ENCODE data around the gene CXCL12.

CXCL12 gene

DNA sequence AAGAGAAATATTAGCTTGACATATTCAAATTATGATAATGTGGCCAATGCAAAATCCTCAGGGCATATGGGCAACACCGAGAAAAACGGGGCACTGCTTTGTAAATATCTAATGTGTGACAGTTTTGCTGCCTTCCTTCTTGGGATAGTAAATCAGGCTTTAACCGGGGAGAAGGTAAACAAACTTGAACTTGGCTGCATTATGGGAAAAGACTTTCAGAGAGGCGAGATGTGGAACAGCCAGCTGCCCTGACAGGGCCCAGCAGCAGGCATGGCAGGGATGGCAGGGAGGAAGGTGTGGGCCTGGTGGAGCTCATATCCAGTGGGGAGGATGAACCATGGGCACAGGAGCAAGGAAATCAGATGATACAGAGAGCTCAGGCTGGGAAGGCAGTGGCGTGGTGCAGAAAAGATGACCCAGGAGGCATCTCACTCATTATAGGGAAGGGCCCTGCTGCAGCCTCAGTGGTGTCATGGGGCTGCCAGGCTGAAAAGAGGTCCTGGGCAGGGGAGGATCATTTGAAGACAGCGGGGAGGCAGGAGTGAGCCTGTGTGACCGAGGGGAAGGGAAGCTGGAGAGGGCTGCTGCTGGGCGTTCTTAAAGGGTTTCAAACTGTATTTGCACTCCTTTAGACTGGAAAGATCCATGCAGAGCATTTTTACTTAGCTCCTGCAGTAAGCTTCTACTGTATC, 26.7 kb downstream of the CXCL12 start:
- no peak for ATAC-seq
- TF ChIP-seq ZFP30 (CRISPR knock-in tag; IDR thresholded peaks at IDR 0.05): no peak
- no peak for TF ChIP-seq CSRNP3 (CRISPR knock-in tag; IDR thresholded peaks at IDR 0.05)
- TF ChIP-seq, protein P1, sequence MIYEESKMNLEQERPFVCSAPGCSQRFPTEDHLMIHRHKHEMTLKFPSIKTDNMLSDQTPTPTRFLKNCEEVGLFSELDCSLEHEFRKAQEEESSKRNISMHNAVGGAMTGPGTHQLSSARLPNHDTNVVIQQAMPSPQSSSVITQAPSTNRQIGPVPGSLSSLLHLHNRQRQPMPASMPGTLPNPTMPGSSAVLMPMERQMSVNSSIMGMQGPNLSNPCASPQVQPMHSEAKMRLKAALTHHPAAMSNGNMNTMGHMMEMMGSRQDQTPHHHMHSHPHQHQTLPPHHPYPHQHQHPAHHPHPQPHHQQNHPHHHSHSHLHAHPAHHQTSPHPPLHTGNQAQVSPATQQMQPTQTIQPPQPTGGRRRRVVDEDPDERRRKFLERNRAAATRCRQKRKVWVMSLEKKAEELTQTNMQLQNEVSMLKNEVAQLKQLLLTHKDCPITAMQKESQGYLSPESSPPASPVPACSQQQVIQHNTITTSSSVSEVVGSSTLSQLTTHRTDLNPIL (CRISPR knock-in tag; IDR thresholded peaks at IDR 0.05; ENCODE audit: low read depth): no peak
- TF ChIP-seq, protein P2, sequence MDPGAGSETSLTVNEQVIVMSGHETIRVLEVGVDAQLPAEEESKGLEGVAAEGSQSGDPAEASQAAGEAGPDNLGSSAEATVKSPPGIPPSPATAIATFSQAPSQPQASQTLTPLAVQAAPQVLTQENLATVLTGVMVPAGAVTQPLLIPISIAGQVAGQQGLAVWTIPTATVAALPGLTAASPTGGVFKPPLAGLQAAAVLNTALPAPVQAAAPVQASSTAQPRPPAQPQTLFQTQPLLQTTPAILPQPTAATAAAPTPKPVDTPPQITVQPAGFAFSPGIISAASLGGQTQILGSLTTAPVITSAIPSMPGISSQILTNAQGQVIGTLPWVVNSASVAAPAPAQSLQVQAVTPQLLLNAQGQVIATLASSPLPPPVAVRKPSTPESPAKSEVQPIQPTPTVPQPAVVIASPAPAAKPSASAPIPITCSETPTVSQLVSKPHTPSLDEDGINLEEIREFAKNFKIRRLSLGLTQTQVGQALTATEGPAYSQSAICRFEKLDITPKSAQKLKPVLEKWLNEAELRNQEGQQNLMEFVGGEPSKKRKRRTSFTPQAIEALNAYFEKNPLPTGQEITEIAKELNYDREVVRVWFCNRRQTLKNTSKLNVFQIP (CRISPR knock-in tag; IDR thresholded peaks at IDR 0.05; ENCODE audit: borderline replicate concordance, low read depth): no peak
- no peak for TF ChIP-seq GLIS3 (CRISPR knock-in tag; IDR thresholded peaks at IDR 0.05)

DNA sequence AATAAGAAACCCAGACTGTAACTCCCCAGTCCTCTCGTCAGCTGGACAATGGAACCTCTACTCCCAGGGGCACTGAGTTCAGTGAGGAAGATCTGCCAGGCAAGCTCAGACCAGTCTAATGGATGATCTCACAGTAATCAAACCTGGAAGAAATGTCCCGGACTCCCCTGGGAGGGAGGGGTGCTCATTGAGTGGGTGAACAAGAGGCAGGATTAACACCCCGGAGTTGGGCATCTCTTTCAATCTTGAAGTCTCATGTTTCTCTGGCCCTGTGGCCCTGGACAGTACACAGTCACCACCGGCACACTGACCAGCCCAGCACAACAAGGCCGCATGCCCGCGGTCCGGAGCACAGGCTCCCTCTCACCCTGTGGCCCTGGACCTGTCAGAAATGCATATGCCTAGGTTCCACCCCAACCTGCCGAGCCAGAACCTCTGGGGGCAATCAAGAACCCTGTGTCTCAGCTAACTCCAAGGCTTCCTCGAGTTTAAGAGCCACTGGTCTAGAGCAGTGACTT, 27.8 kb downstream of the CXCL12 start:
- ATAC-seq: no peak
- TF ChIP-seq ZNF70 (CRISPR knock-in tag; IDR thresholded peaks at IDR 0.05): no peak
- no peak for TF ChIP-seq GLIS3 (CRISPR knock-in tag; IDR thresholded peaks at IDR 0.05)
- no peak for TF ChIP-seq ISL1 (CRISPR knock-in tag; IDR thresholded peaks at IDR 0.05)

DNA sequence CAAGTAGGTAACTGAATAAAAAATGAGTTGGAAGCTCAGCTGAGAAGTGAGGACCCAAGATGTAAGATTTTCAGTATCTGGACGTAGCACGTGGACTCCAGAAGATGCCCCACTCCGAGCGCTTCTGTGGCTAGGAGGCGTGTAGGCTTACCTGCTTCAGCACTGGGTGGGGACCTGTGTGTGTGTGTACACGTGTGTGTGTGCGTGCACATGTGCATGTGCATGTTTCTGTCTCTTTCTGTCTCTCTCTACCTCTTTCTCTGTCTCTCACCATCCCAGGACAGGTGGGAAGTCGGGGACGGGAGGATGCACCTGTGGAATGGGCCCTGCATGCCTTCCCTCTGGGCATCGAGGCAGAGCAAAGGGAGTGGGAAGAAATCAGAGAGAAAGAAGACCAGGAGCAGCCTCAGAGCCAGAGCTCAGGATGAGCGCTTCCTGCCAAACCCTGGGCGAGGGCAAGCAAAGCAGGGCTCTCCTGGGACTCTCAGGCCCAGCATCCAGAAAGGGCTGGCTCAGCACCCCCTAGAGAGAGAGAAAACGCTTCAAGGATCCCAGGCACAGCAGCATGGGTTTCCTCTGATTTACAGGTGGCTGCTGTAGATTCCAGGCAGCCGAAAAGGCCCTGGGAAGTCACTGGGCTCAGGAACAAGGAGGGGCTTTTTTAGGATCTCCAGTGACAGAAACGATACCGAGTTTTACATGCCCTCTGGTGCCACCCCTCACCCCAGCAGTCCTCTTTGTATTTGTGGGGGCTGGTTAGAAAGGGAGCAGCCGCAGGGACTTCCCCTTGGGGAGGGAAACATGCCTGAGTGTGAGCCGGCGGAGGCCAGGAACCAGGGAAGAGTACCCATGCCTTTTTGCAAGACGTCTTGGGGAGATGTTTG, 28.5 kb downstream of the CXCL12 start:
- TF ChIP-seq BACH2 (CRISPR knock-in tag; IDR thresholded peaks at IDR 0.05; ENCODE audit: borderline replicate concordance) (no peak), ZFP3 (CRISPR knock-in tag; IDR thresholded peaks at IDR 0.05) (no peak), ZNF8 (CRISPR knock-in tag; IDR thresholded peaks at IDR 0.05) (no peak), ISL1 (CRISPR knock-in tag; IDR thresholded peaks at IDR 0.05) (no peak), RARB (CRISPR knock-in tag; IDR thresholded peaks at IDR 0.05) (no peak), PPARA (CRISPR knock-in tag; IDR thresholded peaks at IDR 0.05; ENCODE audit: borderline replicate concordance) (no peak), ZNF565 (CRISPR knock-in tag; conservative IDR thresholded peaks at IDR 0.05; ENCODE audit: low read depth) (no peak)
- TF ChIP-seq, protein P2 (CRISPR knock-in tag; IDR thresholded peaks at IDR 0.05; ENCODE audit: borderline replicate concordance, low read depth): no peak
- ATAC-seq: no peak

GRCh38 chr10:44355630-44356029, 29.3 kb downstream of the CXCL12 start:
- ATAC-seq: no peak
- TF ChIP-seq, protein P3, sequence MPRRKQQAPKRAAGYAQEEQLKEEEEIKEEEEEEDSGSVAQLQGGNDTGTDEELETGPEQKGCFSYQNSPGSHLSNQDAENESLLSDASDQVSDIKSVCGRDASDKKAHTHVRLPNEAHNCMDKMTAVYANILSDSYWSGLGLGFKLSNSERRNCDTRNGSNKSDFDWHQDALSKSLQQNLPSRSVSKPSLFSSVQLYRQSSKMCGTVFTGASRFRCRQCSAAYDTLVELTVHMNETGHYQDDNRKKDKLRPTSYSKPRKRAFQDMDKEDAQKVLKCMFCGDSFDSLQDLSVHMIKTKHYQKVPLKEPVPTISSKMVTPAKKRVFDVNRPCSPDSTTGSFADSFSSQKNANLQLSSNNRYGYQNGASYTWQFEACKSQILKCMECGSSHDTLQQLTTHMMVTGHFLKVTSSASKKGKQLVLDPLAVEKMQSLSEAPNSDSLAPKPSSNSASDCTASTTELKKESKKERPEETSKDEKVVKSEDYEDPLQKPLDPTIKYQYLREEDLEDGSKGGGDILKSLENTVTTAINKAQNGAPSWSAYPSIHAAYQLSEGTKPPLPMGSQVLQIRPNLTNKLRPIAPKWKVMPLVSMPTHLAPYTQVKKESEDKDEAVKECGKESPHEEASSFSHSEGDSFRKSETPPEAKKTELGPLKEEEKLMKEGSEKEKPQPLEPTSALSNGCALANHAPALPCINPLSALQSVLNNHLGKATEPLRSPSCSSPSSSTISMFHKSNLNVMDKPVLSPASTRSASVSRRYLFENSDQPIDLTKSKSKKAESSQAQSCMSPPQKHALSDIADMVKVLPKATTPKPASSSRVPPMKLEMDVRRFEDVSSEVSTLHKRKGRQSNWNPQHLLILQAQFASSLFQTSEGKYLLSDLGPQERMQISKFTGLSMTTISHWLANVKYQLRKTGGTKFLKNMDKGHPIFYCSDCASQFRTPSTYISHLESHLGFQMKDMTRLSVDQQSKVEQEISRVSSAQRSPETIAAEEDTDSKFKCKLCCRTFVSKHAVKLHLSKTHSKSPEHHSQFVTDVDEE (CRISPR knock-in tag; IDR thresholded peaks at IDR 0.05): no peak
- no peak for TF ChIP-seq ZFP30 (CRISPR knock-in tag; IDR thresholded peaks at IDR 0.05)
- no peak for TF ChIP-seq ESRRG (CRISPR knock-in tag; IDR thresholded peaks at IDR 0.05)
- no peak for TF ChIP-seq CSDC2 (CRISPR knock-in tag; IDR thresholded peaks at IDR 0.05)
- TF ChIP-seq ZC3H10 (CRISPR knock-in tag; IDR thresholded peaks at IDR 0.05): no peak
- no peak for TF ChIP-seq OSR1 (CRISPR knock-in tag; IDR thresholded peaks at IDR 0.05)
- no peak for TF ChIP-seq BACH2 (CRISPR knock-in tag; IDR thresholded peaks at IDR 0.05; ENCODE audit: borderline replicate concordance)
- no peak for TF ChIP-seq GLIS3 (CRISPR knock-in tag; IDR thresholded peaks at IDR 0.05)
- TF ChIP-seq TCF4 (CRISPR knock-in tag; IDR thresholded peaks at IDR 0.05; ENCODE audit: borderline replicate concordance): no peak
- TF ChIP-seq, protein P1 (CRISPR knock-in tag; IDR thresholded peaks at IDR 0.05; ENCODE audit: low read depth): no peak
- no peak for TF ChIP-seq TOX (CRISPR knock-in tag; IDR thresholded peaks at IDR 0.05; ENCODE audit: borderline replicate concordance)
- no peak for TF ChIP-seq ZNF70 (CRISPR knock-in tag; IDR thresholded peaks at IDR 0.05)
- no peak for TF ChIP-seq PPARA (CRISPR knock-in tag; IDR thresholded peaks at IDR 0.05; ENCODE audit: borderline replicate concordance)
- TF ChIP-seq, protein P4, sequence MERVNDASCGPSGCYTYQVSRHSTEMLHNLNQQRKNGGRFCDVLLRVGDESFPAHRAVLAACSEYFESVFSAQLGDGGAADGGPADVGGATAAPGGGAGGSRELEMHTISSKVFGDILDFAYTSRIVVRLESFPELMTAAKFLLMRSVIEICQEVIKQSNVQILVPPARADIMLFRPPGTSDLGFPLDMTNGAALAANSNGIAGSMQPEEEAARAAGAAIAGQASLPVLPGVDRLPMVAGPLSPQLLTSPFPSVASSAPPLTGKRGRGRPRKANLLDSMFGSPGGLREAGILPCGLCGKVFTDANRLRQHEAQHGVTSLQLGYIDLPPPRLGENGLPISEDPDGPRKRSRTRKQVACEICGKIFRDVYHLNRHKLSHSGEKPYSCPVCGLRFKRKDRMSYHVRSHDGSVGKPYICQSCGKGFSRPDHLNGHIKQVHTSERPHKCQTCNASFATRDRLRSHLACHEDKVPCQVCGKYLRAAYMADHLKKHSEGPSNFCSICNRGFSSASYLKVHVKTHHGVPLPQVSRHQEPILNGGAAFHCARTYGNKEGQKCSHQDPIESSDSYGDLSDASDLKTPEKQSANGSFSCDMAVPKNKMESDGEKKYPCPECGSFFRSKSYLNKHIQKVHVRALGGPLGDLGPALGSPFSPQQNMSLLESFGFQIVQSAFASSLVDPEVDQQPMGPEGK (CRISPR knock-in tag; IDR thresholded peaks at IDR 0.05; ENCODE audit: borderline replicate concordance): no peak
